Ishikawa (cell line): ENCODE measurements around the gene SPAAR.

Experiments used
- CEBPB ChIP-seq: IDR thresholded peaks from 2 replicates; pipeline ENCODE4 v1.6.1; 2012
- CREB1 ChIP-seq: IDR thresholded peaks from 2 replicates; pipeline ENCODE4 v1.6.1; 2012; ENCODE audit warnings: low read depth
- EGR1 ChIP-seq: IDR thresholded peaks from 2 replicates; pipeline ENCODE4 v1.6.1; 2012
- EP300 ChIP-seq: IDR thresholded peaks from 2 replicates; pipeline ENCODE4 v1.6.1; 2012; ENCODE audit warnings: borderline replicate concordance
- FOXM1 ChIP-seq: IDR thresholded peaks from 2 replicates; pipeline ENCODE4 v1.6.1; 2012; ENCODE audit warnings: low read depth, borderline replicate concordance
- NFIC ChIP-seq: IDR thresholded peaks from 2 replicates; pipeline ENCODE4 v1.6.1; 2012
- RAD21 ChIP-seq: IDR thresholded peaks from 2 replicates; pipeline ENCODE4 v1.6.1; 2012; ENCODE audit warnings: low read depth
- TAF1 ChIP-seq: IDR thresholded peaks from 2 replicates; pipeline ENCODE4 v1.6.1; 2012; ENCODE audit warnings: low read depth, mild to moderate bottlenecking
- TCF12 ChIP-seq: IDR thresholded peaks from 2 replicates; pipeline ENCODE4 v1.6.1; 2012; ENCODE audit warnings: low read depth
- TEAD4 ChIP-seq: IDR thresholded peaks from 2 replicates; pipeline ENCODE4 v1.6.1; 2012
- YY1 ChIP-seq: IDR thresholded peaks from 2 replicates; pipeline ENCODE4 v1.6.1; 2012; ENCODE audit warnings: low read depth
- ZBTB7A ChIP-seq: IDR thresholded peaks from 2 replicates; pipeline ENCODE4 v1.6.1; 2012; ENCODE audit warnings: low read depth
- TF ChIP-seq, protein P1 (sequence below): IDR thresholded peaks from 2 replicates; pipeline ENCODE4 v1.6.1; 2012
- TF ChIP-seq, protein P2 (sequence below): IDR thresholded peaks from 2 replicates; pipeline ENCODE4 v1.6.1; 2012
- TF ChIP-seq, protein P3 (sequence below): IDR thresholded peaks from 2 replicates; pipeline ENCODE4 v1.6.1; 2012; ENCODE audit warnings: low read depth, mild to moderate bottlenecking

SPAAR gene

DNA sequence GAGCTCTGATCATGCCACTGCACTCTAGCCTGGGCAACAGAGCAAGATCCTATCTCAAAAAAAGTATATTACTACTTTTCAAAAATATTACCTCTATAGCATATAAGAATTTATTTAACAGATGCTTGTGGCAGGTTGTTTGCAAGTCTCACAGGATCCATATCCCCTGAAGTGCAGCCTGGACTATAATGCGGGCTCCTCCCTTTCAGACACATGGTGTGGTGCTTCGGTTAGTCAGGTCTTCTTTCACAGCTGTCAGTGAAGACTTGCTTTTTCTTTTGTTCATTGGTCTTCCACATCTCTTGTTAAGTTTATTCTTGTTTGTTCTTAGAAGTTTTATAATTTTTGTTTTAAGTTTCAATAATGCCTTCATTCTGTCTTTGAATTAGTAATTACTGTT is 12.7 kb upstream of the SPAAR start:
- TF ChIP-seq YY1: no peak
- no peak for TF ChIP-seq ZBTB7A
- TF ChIP-seq, protein P1, sequence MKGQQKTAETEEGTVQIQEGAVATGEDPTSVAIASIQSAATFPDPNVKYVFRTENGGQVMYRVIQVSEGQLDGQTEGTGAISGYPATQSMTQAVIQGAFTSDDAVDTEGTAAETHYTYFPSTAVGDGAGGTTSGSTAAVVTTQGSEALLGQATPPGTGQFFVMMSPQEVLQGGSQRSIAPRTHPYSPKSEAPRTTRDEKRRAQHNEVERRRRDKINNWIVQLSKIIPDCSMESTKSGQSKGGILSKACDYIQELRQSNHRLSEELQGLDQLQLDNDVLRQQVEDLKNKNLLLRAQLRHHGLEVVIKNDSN: no peak
- TF ChIP-seq TCF12: no peak
- no peak for TF ChIP-seq RAD21
- no peak for TF ChIP-seq EP300
- TF ChIP-seq EGR1: no peak
- no peak for TF ChIP-seq NFIC
- TF ChIP-seq, protein P2, sequence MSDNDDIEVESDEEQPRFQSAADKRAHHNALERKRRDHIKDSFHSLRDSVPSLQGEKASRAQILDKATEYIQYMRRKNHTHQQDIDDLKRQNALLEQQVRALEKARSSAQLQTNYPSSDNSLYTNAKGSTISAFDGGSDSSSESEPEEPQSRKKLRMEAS: no peak
- TF ChIP-seq, protein P3, sequence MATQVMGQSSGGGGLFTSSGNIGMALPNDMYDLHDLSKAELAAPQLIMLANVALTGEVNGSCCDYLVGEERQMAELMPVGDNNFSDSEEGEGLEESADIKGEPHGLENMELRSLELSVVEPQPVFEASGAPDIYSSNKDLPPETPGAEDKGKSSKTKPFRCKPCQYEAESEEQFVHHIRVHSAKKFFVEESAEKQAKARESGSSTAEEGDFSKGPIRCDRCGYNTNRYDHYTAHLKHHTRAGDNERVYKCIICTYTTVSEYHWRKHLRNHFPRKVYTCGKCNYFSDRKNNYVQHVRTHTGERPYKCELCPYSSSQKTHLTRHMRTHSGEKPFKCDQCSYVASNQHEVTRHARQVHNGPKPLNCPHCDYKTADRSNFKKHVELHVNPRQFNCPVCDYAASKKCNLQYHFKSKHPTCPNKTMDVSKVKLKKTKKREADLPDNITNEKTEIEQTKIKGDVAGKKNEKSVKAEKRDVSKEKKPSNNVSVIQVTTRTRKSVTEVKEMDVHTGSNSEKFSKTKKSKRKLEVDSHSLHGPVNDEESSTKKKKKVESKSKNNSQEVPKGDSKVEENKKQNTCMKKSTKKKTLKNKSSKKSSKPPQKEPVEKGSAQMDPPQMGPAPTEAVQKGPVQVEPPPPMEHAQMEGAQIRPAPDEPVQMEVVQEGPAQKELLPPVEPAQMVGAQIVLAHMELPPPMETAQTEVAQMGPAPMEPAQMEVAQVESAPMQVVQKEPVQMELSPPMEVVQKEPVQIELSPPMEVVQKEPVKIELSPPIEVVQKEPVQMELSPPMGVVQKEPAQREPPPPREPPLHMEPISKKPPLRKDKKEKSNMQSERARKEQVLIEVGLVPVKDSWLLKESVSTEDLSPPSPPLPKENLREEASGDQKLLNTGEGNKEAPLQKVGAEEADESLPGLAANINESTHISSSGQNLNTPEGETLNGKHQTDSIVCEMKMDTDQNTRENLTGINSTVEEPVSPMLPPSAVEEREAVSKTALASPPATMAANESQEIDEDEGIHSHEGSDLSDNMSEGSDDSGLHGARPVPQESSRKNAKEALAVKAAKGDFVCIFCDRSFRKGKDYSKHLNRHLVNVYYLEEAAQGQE: no peak
- no peak for TF ChIP-seq CREB1
- TF ChIP-seq TAF1: no peak
- no peak for TF ChIP-seq TEAD4

DNA sequence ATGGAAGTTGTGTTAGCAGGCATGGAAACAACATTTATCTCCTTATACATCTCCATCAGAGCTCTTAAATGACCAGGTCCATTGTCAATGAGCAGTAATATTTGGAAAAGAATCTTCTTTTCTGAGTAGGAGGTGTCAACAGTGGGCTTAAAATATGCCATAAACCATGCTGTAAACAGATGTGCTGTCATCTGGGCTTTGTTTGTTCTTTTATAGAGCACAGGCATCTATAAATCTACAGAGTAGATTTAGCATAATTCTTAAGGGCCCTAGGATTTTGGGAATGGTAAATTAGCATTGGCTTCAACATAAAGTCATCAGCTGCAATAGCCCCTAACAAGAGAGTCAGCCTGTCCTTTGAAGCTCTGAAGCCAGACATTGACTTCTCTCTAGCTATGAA is 11.0 kb upstream of the SPAAR start:
- TF ChIP-seq EP300: no peak
- TF ChIP-seq EGR1: no peak
- TF ChIP-seq CEBPB: no peak
- TF ChIP-seq, protein P2: no peak
- TF ChIP-seq ZBTB7A: no peak
- no peak for TF ChIP-seq TAF1
- no peak for TF ChIP-seq TCF12
- TF ChIP-seq, protein P3: no peak
- no peak for TF ChIP-seq RAD21
- no peak for TF ChIP-seq CREB1
- TF ChIP-seq TEAD4: no peak
- TF ChIP-seq, protein P1: no peak
- TF ChIP-seq NFIC: no peak
- no peak for TF ChIP-seq YY1
- TF ChIP-seq FOXM1: no peak

DNA sequence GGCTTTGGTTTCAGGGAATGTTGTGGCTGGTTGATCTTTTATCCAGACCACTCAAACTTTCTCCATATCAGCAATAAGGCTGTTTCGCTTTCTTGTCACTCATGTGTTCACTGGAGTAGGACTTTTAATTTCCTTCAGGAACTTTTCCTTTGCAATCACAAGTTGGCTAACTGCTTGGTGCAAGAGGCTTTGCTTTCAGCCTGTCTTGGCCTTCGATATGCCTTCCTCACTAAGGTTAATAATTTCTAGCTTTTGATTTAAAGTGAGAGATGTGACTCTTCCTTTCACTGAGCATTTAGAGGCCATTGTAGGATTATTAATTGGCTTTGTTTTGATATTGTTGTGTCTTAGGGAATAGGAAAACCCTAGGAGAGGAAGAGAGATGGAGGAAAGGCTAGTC is 10.3 kb upstream of the SPAAR start:
- no peak for TF ChIP-seq CREB1
- no peak for TF ChIP-seq NFIC
- no peak for TF ChIP-seq EGR1
- TF ChIP-seq, protein P2: no peak
- no peak for TF ChIP-seq EP300
- no peak for TF ChIP-seq TAF1
- no peak for TF ChIP-seq RAD21
- TF ChIP-seq TEAD4: no peak
- TF ChIP-seq CEBPB: no peak
- TF ChIP-seq, protein P3: no peak
- no peak for TF ChIP-seq FOXM1
- TF ChIP-seq, protein P1: no peak
- TF ChIP-seq TCF12: no peak
- TF ChIP-seq ZBTB7A: no peak
- TF ChIP-seq YY1: no peak

DNA sequence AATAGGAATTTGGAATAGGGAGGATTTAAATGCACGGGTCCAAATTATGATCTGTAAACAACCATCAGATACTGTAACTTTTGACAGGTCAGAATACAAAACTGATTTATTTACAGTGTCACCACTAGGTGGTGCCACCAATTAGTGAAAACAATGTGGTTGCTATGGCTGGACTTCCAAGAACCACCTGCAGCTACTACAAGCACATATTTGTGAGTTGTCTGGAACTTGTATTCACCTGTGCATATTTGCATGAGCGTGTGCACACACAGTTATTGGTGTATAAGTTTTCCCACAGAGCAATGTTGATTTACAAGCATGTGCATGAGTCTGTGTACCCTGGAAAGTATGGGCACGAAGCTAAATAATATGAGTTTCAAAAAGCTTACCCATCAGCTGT is 6.2 kb upstream of the SPAAR start:
- peak; percentile 79 for TF ChIP-seq RAD21
- TF ChIP-seq, protein P1: no peak
